Loucy (cell line): ENCODE data around the gene DUSP16.

ENCODE experiments used
- H2AFZ ChIP-seq: fragments of 200-600 bp; sonication (generic); 2 replicates; pipeline ENCODE4 v1.6.0; 2016; ENCODE audit warnings: antibody characterized with exemption, mild to moderate bottlenecking, low read length, moderate library complexity
- H3F3A ChIP-seq: fragments of 200-600 bp; 2 replicates; pipeline ENCODE4 v1.6.0; 2016; ENCODE audit warnings: antibody characterized with exemption, low read depth, mild to moderate bottlenecking
- H3K27me3 ChIP-seq: fragments of 200-600 bp; sonication (generic); 2 replicates; pipeline ENCODE4 v1.6.1; 2014; ENCODE audit warnings: low read length, mild to moderate bottlenecking; ENCODE audit not compliant: insufficient read depth, poor library complexity, severe bottlenecking
- H3K36me3 ChIP-seq: fragments of 200-600 bp; sonication (generic); 2 replicates; pipeline ENCODE4 v1.6.1; 2016; ENCODE audit warnings: low read length; ENCODE audit not compliant: insufficient read depth
- H3K4me1 ChIP-seq: fragments of 200-600 bp; sonication (generic); 2 replicates; pipeline ENCODE4 v1.5.1; 2014; ENCODE audit warnings: low read length, mild to moderate bottlenecking; ENCODE audit not compliant: insufficient read depth, poor library complexity, severe bottlenecking
- H3K4me2 ChIP-seq: fragments of 200-600 bp; sonication (generic); 2 replicates; pipeline ENCODE4 v1.6.0; 2014; ENCODE audit warnings: antibody characterized with exemption, low read length, low read depth, mild to moderate bottlenecking; ENCODE audit not compliant: poor library complexity, severe bottlenecking
- H3K4me3 ChIP-seq: fragments of 200-600 bp; sonication (generic); 2 replicates; pipeline ENCODE4 v1.5.1; 2014; ENCODE audit warnings: low read length, mild to moderate bottlenecking, mixed read lengths; ENCODE audit not compliant: poor library complexity, severe bottlenecking
- H3K79me2 ChIP-seq: fragments of 200-600 bp; sonication (generic); 2 replicates; pipeline ENCODE4 v1.6.1; 2014; ENCODE audit warnings: low read length; ENCODE audit not compliant: insufficient read depth
- H3K9ac ChIP-seq: fragments of 200-600 bp; sonication (generic); 2 replicates; pipeline ENCODE4 v1.6.0; 2014; ENCODE audit warnings: mild to moderate bottlenecking, low read depth, low read length, moderate library complexity; ENCODE audit not compliant: poor library complexity, severe bottlenecking
- H3K9me2 ChIP-seq: fragments of 200-600 bp; sonication (generic); replicated peaks from 2 replicates; pipeline ENCODE4 v1.6.1; 2016; ENCODE audit warnings: low read depth, low read length, mixed read lengths
- H3K9me3 ChIP-seq: fragments of 200-600 bp; sonication (generic); 2 replicates; pipeline ENCODE4 v1.6.1; 2014; ENCODE audit warnings: mild to moderate bottlenecking, antibody characterized with exemption, low read length, low read depth; ENCODE audit not compliant: insufficient read depth
- H4K20me1 ChIP-seq: fragments of 200-600 bp; sonication (generic); 2 replicates; pipeline ENCODE4 v1.6.0; 2014; ENCODE audit warnings: antibody characterized with exemption, low read length, mild to moderate bottlenecking; ENCODE audit not compliant: insufficient read depth, poor library complexity, severe bottlenecking
- CTCF ChIP-seq: fragments of 200-600 bp; sonication (generic); conservative IDR thresholded peaks from 2 replicates; pipeline ENCODE4 v1.5.1; 2014; ENCODE audit warnings: mild to moderate bottlenecking, antibody characterized with exemption, low read length
- EZH2phosphoT487 ChIP-seq: fragments of 200-600 bp; IDR thresholded peaks from 2 replicates; pipeline ENCODE4 v1.6.1; 2018; ENCODE audit warnings: antibody characterized with exemption, mild to moderate bottlenecking, moderate library complexity, borderline replicate concordance

DUSP16 gene

GRCh38 chr12:12511021-12511783 lies 51.5 kb downstream of the DUSP16 start:
- Histone ChIP-seq H3K9ac (no peak overlapping the region), H3K4me1 (no peaks in the 10 kb centered on the region), H3K4me2 (no peak overlapping the region), H3K9me2 (no peaks in the 10 kb centered on the region), H3K36me3 (no peaks in the 10 kb centered on the region), H3K9me3 (no peaks in the 10 kb centered on the region), H3F3A (no peaks in the 10 kb centered on the region), H4K20me1 (no peaks in the 10 kb centered on the region), H3K4me3 (no peak overlapping the region), H2AFZ (no peak overlapping the region), H3K79me2 (no peaks in the 10 kb centered on the region), H3K27me3 (no peaks in the 10 kb centered on the region)
- no peak for TF ChIP-seq EZH2phosphoT487
- no peak for TF ChIP-seq CTCF

GRCh38 chr12:12510551-12510950 lies 52.1 kb downstream of the DUSP16 start:
- Histone ChIP-seq H3K9me2 (no peaks in the 10 kb centered on the region), H3K4me2 (no peak overlapping the region), H3K4me3 (no peak overlapping the region), H3K9ac (no peak overlapping the region), H3K79me2 (no peaks in the 10 kb centered on the region), H3K9me3 (no peaks in the 10 kb centered on the region), H3K27me3 (no peaks in the 10 kb centered on the region), H3F3A (no peaks in the 10 kb centered on the region), H3K4me1 (no peaks in the 10 kb centered on the region), H4K20me1 (no peaks in the 10 kb centered on the region), H2AFZ (no peak overlapping the region), H3K36me3 (no peaks in the 10 kb centered on the region)
- no peak for TF ChIP-seq EZH2phosphoT487
- no peak for TF ChIP-seq CTCF

- no peaks in the 10 kb centered on the region for H3K4me1 ChIP-seq
- no peaks in the 10 kb centered on the region for H3K9me3 ChIP-seq
- H3K9ac ChIP-seq = no peak overlapping the region
- H3K4me2 ChIP-seq = no peak overlapping the region
- no peaks in the 10 kb centered on the region for H3F3A ChIP-seq
- H3K36me3 ChIP-seq = no peaks in the 10 kb centered on the region
- no peaks in the 10 kb centered on the region for H4K20me1 ChIP-seq
- no peak overlapping the region for H3K4me3 ChIP-seq
- H3K9me2 ChIP-seq = no peaks in the 10 kb centered on the region
- no peaks in the 10 kb centered on the region for H3K79me2 ChIP-seq
- no peak overlapping the region for H2AFZ ChIP-seq
- TF ChIP-seq CTCF (no peak), EZH2phosphoT487 (no peak)
- no peaks in the 10 kb centered on the region for H3K27me3 ChIP-seq
These were observed 52.5 kb downstream of the DUSP16 start for GRCh38 chr12:12510141-12510540.
